VCaP (cell line): ENCODE measurements around the gene CMKLR1.
A peak's percentile ranks its signal among the peaks of the same experiment; 100 is the strongest.

Experiments
- H3K27ac ChIP-seq: fragments of 450-650 bp; 2 replicates; pipeline ENCODE4 v1.5.1; 2017
- CTCF ChIP-seq: fragments of 450-650 bp; conservative IDR thresholded peaks from 2 replicates; pipeline ENCODE4 v1.5.1; 2017; ENCODE audit warnings: mild to moderate bottlenecking, moderate library complexity

The CMKLR1 gene

DNA sequence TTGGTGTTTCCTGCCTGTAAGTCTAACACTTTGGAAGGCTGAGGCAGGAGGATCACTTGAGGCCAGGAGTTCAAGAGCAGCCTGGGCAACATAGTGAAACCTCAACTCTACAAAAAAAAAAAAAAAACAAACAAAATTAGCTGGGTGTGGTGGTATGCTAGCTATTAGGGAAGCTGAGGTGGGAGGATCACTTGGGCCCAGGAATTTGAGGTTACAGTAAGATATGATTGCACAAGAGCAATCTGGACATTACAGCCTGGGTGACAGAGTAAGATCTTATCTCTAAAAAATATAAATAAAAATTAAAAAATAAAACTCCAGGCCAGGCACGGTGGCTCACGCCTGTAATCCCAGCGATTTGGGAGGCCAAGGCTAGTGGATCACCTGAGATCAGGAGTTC, 39.8 kb upstream of the CMKLR1 start:
- H3K27ac ChIP-seq = no peak overlapping the region
- TF ChIP-seq CTCF = no peak

GRCh38 chr12:108377260-108377659, 38.1 kb upstream of the CMKLR1 start:
- no peak overlapping the region for H3K27ac ChIP-seq
- no peak for TF ChIP-seq CTCF

GRCh38 chr12:108375986-108376663, 37.0 kb upstream of the CMKLR1 start:
- no peak overlapping the region for H3K27ac ChIP-seq
- no peak for TF ChIP-seq CTCF

- TF ChIP-seq CTCF = 0 out of 2 replicates have a peak, but pooled peaks have one; percentile 26
These were observed 35.6 kb upstream of the CMKLR1 start for GRCh38 chr12:108374596-108375320.

DNA sequence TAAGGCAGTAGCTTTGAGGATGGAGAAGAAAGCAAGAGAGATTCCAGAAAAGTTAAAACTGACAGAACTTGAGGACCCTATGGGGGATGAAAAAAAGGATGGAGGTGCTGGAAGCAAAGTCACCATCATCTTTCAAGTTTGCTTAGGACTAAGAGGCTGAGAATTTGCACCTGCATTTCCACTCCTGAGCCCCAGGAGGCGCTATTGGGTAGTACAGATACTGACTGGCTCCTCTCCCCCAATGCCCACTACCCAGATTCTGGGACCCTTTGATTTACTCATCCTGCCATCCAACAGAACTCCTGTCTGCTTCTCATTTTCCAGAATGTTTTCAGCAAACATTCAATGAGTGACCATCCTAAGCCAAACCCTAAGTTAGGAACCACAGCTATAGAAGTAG, 34.0 kb upstream of the CMKLR1 start:
- TF ChIP-seq CTCF = no peak
- no peak overlapping the region for H3K27ac ChIP-seq

More at GRCh38 chr12:108374596-108375320, 35.6 kb upstream of the CMKLR1 start:
- H3K27ac ChIP-seq = no peak overlapping the region

GRCh38 chr12:108371801-108372344, 32.8 kb upstream of the CMKLR1 start:
- no peak overlapping the region for H3K27ac ChIP-seq
- TF ChIP-seq CTCF = no peak

GRCh38 chr12:108370415-108370814, 31.3 kb upstream of the CMKLR1 start:
- no peak overlapping the region for H3K27ac ChIP-seq
- no peak for TF ChIP-seq CTCF
